Activated CD4-positive, alpha-beta T cell treated with anti-CD3 and anti-CD28 coated beads, Interleukin-2, amount 50 U/mL, for 16 hours (primary cell): ENCODE measurements around the gene CLEC20A.

Source experiments
- DNase-seq: peaks from one replicate; pipeline ENCODE4 v3.0.0-alpha.2; 2020

Gene CLEC20A

GRCh38 chr1:178498896-178499675 is 2.3 kb upstream of the CLEC20A start:
- no peak for DNase-seq

GRCh38 chr1:178497903-178498478 is 1.2 kb upstream of the CLEC20A start:
- DNase-seq: no peak

GRCh38 chr1:178495741-178496409 is 889 bp downstream of the CLEC20A start:
- no peak for DNase-seq

GRCh38 chr1:178495158-178495557 is 1.6 kb downstream of the CLEC20A start:
- DNase-seq: no peak

GRCh38 chr1:178494569-178494971 is 2.2 kb downstream of the CLEC20A start:
- no peak for DNase-seq

- no peak for DNase-seq
Measured at GRCh38 chr1:178493301-178493741, 3.4 kb downstream of the CLEC20A start.

GRCh38 chr1:178492341-178492740 is 4.4 kb downstream of the CLEC20A start:
- no peak for DNase-seq

GRCh38 chr1:178491721-178492120 is 5.0 kb downstream of the CLEC20A start:
- no peak for DNase-seq

GRCh38 chr1:178490967-178491366 is 5.8 kb downstream of the CLEC20A start:
- DNase-seq: no peak

- DNase-seq: no peak
Measured at GRCh38 chr1:178490136-178490535, 6.6 kb downstream of the CLEC20A start.

- DNase-seq: no peak
Measured at GRCh38 chr1:178489399-178489798, 7.4 kb downstream of the CLEC20A start.

- DNase-seq: no peak
Measured at GRCh38 chr1:178488393-178488792, 8.4 kb downstream of the CLEC20A start.

- no peak for DNase-seq
Measured at GRCh38 chr1:178487070-178487615, 9.6 kb downstream of the CLEC20A start.

- no peak for DNase-seq
Measured at GRCh38 chr1:178486100-178487069, 10.4 kb downstream of the CLEC20A start.

- DNase-seq: no peak
Measured at GRCh38 chr1:178485541-178485981, 11.2 kb downstream of the CLEC20A start.

- DNase-seq: no peak
Measured at GRCh38 chr1:178484698-178485225, 12.0 kb downstream of the CLEC20A start.

GRCh38 chr1:178483251-178483957 is 13.4 kb downstream of the CLEC20A start:
- no peak for DNase-seq

GRCh38 chr1:178477841-178478240 is 18.9 kb downstream of the CLEC20A start:
- DNase-seq: no peak

GRCh38 chr1:178477373-178477772 is 19.4 kb downstream of the CLEC20A start:
- no peak for DNase-seq

- no peak for DNase-seq
Measured at GRCh38 chr1:178472531-178472930, 24.2 kb downstream of the CLEC20A start.

- no peak for DNase-seq
Measured at GRCh38 chr1:178470411-178470960, 26.3 kb downstream of the CLEC20A start.
